HG02884 (cell line): Measurements from ENCODE around the gene CHRM3.

Source experiments
- ATAC-seq: cut with Tn5 transposase; IDR thresholded peaks from one replicate; pipeline ENCODE4 v1.9.1; 2021; ENCODE audit warnings: mild to moderate bottlenecking, moderate library complexity; ENCODE audit not compliant: unreplicated experiment

Gene CHRM3

DNA sequence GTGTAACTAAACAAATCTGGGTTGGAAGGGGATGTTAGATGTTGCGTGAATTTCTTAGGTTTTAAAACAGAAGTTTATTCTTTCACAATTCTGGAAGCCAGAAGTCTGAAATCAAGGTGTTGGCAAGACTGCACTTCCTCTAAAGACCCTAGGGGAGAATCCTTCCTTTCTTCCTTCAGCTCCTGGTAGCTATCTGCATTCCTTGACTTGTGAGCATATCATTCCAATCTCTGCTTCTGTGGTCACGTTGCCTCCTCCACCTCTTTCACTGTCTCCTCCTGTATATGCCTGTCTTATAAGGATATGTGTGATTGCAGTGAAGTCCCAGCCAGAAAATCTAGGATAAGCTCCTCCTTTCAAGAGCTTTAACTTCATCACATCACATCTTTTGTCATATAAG lies 7.7 kb downstream of the CHRM3 start:
- no peak for ATAC-seq

DNA sequence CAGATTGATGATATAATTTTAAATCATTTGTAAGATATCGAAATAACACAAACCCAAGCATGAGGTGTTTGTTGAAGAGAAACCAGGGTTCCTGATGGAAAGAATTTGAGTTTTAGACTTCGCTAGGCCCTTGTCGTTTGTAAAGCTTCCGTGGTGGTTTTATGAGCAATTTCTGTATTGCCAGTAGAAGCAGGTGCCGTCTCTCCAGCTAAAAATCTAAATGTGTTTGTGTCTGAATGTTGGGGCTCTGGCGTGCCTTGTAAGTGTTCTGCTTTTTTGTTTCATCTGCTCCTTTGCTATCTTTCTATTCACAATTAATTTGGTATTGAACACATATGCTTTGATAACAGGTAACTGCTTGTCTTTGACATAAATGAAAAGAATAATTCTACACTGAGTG lies 27.5 kb downstream of the CHRM3 start:
- no peak for ATAC-seq

DNA sequence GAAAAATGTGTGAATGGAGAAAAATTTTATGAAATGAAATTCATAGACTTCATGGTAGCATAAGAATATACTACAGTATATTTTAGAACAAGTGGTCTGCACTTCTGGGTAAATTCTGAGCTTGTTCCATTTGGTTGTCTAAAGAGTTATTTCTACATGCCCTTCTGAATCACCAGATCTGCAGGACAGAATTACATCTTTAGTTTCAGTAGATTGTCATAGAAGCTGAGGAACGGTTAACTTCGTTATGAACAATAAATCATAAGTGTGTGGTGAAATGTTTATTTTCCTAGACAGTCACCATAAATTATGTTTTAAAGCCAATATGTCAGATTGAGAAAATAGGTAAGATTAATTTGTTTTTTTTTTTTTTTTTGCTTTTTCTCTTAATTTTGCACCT lies 30.9 kb downstream of the CHRM3 start:
- no peak for ATAC-seq

DNA sequence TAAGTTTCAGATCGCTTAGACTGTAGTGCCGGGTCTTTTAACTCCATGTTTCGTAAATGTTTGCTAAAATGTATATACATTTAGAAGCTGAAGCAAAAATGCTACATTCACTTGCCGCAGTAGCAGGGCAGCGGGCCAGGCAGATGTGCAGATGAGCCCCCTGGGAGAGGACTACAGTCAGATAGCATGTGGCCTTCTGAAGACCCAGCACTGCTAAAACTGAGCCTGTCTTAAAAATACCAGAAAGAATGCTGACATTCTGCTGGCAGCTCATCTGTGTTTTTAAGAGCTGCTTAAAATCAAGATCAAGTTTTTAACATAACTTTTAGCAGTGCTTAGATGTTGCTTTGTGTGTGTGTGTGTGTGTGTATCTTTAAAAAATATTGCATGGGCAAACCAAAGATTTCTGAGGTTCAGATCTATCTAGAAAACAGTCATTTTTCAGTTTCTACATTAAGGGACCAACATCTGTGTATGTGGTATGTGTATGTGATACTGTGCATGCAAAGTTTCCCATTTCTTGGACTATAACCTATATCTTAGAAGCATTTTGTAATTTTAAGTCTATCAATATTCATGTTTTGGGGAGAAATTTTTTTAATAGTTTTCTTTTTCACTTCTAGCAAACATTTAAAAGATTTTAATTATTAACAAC lies 31.7 kb downstream of the CHRM3 start:
- ATAC-seq: no peak

DNA sequence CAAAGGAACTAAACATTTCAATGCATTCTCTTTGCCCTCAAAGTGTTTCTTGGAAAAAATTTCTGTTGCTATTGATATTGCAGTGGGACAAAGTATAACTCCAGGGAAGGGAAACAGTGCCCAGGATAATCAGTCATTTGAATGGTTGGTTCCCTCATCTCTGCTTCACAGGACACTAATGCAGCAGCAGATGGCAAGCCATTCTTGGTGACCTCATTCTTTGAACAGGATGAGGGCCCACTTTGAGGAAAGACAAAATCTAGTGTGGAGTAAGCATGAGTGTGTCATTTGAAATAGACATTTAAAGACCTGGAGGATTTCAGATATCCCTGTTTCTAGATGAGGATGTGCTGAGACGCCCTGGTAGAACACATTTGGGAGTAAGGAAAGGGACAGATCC lies 32.3 kb downstream of the CHRM3 start:
- ATAC-seq: no peak

DNA sequence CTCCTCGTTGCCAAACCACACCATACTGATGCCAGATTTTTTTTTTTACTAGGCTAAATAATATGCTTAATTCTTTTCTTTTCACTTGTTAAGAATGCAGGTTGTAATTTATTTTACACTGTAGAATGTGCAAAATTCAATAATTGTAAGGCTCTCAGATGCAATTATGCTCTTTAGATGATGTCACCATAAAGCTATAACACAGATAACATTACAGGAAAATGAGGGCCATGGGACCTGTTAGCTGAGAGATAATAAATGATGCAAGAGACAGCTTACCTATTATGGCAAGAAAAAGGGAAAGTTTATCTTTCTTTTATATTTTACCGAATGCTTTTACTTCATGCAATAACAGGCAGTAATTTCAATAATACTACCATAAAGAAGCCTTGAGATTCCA lies 35.4 kb downstream of the CHRM3 start:
- no peak for ATAC-seq

DNA sequence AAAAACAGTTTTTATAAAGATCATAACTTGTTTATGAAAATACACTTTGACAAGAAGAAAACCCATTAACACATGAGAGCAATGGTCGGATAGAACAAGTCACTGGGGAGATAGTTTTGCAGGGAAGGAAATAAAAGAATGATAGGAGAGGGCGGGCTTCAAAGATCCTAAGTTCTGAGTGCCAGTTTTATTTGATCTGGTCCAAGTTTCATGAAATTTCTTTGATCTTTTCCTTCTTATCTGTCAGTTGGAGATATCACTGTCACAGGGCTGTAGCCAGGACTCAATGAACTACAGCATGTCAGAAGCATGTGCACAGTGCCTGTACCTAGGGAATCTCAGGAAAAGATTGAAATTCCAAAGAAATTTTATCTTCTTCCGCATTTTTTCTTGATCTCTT lies 36.5 kb downstream of the CHRM3 start:
- no peak for ATAC-seq

DNA sequence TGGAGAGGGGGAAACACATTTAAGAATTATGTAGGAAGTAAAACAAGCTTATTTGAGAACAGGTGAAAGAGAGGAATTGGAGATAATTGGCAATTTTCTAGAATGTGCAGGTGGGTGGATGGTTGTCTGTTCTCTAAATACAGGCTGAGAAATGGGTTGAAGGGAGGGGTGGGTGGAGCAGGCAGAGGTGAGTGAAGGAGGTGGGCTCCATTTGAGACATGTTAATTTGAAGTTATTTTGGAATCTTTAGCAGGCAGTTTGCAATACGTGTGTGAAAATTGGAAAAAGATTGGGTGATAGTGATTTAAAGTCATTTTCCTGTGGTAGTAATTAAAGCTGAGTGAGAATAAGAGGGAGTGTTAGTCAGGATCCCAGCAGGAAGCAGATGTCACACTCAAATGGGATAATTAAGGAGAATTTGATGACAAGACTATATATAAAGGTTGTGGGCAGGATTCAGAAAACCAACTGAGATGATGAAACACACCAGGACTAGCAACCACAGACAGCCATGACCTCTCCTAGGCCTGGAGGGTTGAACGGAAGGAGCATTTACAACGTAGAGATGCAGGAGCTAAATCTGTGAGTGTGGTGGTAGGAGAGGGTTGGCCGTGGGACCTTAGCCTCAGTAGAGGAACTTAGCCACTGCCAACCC lies 40.6 kb downstream of the CHRM3 start:
- ATAC-seq: no peak

DNA sequence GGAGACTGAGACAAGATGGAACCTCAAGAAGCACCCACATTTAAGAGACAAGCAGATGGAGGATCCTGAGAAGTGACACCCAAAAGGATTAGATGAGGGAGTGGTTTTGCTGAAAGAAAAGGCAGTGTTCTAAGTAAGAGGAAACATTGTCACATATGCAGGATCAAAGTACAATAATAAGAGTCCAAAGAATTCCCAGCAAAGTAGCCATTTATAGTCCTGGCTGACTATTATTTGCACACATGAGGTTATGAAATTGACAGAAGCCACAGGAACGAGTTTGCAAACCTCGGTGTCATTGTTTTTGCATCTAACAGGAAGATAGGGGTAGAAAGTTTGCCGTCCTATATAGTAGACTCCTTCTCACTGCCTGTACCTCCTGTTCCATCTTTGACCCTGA lies 41.3 kb downstream of the CHRM3 start:
- no peak for ATAC-seq

DNA sequence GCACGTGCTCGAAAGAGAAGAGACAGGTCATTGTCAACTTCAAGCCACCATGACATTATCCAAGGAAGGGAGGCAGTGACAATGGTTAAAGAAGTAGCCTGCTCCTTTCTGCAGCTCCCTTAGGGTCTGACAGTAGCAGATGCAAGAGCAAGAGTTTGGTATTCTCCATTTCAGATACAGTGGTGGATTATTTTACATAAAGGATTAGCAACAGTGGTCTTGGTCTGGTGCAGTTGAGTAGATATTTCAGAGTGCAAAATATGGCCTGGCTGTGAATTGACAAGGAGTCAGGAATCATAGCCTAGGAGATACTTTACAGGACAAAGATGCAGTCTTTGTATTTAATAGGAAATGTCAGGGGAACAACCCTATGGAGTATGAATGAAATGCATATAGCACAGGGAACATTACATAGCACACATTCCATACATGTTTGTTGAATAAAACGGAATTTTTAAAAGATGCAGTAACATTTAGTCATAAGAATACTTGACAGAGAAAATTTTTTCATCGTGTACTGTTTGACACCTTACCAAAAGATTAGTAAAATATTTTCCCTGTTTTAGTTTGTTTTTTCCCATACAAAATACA lies 41.8 kb downstream of the CHRM3 start:
- no peak for ATAC-seq

DNA sequence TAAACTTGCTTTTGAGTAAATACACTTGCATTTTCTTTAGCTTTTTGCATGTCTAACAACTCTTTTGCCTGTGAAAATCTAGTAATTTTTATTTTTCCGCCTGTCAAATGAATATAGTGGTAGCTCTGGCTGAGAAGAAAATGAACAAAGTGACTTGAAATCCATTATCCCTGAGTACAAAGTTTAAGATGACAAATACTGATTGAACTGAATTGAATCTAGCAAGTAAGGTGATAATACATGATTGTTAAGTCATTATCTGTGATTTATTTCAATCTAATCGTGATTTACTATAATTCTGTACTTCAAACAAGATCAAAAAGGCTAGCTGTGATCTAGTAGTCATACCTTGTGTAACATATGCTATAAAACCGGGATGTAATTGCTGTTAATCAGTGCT lies 42.8 kb downstream of the CHRM3 start:
- ATAC-seq: no peak

DNA sequence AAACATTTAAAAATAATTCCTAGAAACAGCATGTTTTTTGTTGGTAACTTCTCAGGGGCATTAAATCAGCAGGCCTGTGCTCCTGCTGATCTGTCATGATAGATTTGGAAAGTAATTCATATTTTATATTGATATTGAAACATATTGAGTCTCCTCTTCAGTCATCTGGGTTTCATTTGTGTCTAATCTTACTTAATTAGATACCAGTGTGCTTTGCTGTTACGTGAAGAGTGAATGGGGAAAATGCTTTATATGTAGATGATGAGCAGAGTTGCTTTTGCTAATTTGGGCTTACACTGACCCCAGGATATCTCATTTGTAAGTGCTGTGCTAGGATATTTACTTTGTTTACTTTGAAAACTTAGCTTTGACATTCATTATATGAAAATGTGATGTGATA lies 45.9 kb downstream of the CHRM3 start:
- ATAC-seq: no peak

DNA sequence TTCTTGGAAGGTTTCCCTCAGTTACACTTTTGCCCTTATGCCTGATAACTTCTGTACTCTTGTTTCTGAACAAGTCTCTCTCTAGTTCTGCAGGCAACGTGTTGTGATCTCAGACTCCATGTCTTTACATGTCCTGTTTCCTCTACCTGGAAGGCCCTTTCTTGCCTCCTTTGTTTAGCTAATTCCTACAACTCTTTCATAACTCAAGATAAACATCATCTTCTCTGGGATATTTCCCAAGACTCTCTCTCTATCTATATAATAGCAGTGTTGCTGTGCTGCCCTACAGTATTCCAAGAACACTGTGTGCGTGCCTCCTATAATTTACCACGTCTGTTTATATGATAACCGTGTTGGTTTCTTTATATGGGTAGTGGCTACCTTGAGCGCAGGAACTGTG lies 47.8 kb downstream of the CHRM3 start:
- ATAC-seq: no peak
